ENCODE results near the gene PRKCH. TPM values are rescaled to one million over a fixed set of nuclear protein-coding genes. Genes with fewer than 3 reads are reported as not detected.
"Not testable (repeated sequence)": the region's sequence is repeated elsewhere in the genome, so short reads cannot be mapped to it uniquely, and the experiment has no call there.

The PRKCH gene
- total RNA-seq, 1 donor from 2014 or later = 282 TPM

GRCh38 chr14:61388976-61389576, 67.7 kb downstream of the PRKCH start:
- DNase-seq (ENCODE audit: low read depth, low spot score) = no peak

- no peak for DNase-seq (ENCODE audit: low read depth, low spot score)
Observed at GRCh38 chr14:61391119-61391518, 69.7 kb downstream of the PRKCH start.

DNA sequence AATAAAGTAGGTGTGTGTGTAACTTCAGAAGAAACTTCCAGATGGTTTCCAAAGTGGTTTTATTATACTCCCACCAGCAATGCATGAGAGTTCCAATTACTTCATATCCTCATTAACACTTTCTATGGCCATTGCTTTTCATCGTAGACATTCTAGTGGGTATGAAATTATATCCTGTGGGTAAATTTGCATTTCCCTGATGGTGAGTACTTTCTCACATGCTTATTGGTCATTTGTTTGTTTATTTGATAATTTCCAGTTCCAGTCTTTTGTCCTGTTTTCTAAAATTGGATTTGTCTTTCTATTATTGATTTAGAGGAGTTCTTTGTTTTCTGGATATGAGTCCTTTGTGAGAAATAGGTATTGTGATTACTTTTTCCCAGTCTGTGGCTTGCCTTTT, 70.9 kb downstream of the PRKCH start:
- no peak for DNase-seq (ENCODE audit: low read depth, low spot score)

DNA sequence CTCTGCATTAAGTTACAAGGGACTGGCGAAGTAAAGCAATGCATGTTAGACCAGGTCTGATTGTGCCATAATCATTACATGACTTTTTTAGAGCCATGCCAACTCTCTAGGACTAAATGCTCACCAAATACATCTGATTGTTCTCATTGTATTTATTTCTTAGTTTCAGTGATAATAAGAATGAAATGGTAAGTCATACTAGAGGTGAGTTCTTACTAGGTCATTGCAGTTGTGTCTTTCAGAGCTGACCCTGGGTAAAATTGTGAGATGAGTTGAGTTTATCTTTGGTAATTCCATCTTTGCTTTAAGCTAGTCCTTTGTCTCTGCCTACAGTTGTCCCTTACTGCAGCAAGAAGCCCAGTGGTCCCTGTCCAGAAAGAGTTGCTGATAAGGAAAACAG, 73.2 kb downstream of the PRKCH start:
- no peak for DNase-seq (ENCODE audit: low read depth, low spot score)

- no peak for DNase-seq (ENCODE audit: low read depth, low spot score)
Observed at GRCh38 chr14:61395115-61395725, 73.8 kb downstream of the PRKCH start.

- no peak for DNase-seq (ENCODE audit: low read depth, low spot score)
Observed at GRCh38 chr14:61396279-61396678, 74.9 kb downstream of the PRKCH start.

GRCh38 chr14:61396694-61397093, 75.3 kb downstream of the PRKCH start:
- DNase-seq (ENCODE audit: low read depth, low spot score) = no peak

DNA sequence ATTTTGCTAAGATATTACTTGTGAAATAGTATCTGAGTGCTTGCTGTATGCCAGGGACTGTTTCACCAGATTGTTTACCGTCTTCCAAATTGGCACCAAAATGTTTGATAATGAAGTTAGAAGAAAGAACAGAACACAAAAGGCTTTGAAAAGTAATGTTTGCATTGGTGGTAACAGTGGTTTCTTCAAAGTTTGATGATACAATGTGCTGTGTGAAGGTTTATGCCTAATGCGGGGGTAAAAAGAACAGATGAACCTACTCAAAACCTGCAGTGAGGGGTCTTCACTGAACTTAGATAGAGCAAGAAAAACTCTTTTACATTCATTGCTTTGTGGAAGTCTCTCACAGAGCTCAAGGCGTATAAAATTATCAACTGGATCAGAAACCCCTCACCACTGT, 76.2 kb downstream of the PRKCH start:
- DNase-seq (ENCODE audit: low read depth, low spot score) = no peak

DNA sequence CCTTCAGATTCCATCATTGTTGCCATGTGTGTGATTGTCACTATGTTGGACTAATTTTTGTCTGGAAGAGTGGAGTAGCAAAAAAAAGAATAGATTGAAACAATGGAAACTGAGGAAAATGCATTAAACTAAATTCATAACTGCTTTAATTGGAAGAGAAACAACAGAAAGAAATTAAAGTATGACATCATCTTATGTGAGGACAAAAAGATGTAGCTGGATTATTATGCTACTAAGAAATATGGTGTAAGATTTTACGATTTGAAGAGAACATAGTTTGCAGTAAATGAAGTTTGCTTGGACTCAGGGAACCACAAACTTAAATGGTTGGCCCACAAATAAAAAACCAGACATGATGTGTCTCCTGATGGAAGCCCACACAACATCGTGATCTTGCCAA, 76.8 kb downstream of the PRKCH start:
- no peak for DNase-seq (ENCODE audit: low read depth, low spot score)

- DNase-seq (ENCODE audit: low read depth, low spot score) = no peak
Observed at GRCh38 chr14:61399365-61399764, 78.0 kb downstream of the PRKCH start.

DNA sequence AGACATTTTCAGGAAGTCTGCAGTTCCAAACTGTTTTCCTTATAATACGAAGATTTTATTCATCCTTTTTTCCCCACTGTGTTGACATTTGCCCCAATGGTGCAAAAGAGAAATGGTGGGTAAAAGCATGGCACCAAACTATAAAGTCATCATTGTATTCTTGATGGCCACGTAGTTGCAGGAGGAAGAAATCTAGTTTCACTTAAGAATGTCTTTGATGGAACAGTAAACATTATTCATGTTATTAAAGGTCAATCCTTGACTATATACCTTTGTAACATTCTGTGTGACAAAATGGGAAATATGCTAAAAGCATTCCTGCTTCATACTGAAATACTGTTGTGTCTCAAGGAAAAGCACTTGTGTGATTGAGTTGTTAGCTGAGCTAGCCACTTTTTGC, 80.1 kb downstream of the PRKCH start:
- DNase-seq (ENCODE audit: low read depth, low spot score) = no peak

- DNase-seq (ENCODE audit: low read depth, low spot score) = no peak
Observed at GRCh38 chr14:61403411-61403810, 82.0 kb downstream of the PRKCH start.

DNA sequence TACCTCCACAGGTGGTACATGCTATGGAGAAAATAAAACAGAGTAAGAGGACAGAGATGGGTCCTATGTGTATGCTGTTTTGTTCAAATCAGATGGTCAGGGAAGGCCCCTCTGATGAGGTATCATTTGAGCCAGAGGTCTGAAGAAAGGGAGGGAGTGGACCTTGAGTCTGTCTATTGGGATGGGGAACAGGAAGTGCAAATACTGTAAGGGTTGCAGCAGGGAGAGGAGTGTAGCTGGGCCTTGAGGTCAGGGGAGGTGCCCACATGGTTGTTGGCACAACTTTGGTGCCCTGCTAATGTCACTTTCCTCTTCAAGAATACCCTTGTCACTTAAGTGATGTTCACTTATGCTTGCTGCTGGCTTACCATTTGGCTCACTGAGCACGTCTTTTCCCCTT, 83.3 kb downstream of the PRKCH start:
- no peak for DNase-seq (ENCODE audit: low read depth, low spot score)

DNA sequence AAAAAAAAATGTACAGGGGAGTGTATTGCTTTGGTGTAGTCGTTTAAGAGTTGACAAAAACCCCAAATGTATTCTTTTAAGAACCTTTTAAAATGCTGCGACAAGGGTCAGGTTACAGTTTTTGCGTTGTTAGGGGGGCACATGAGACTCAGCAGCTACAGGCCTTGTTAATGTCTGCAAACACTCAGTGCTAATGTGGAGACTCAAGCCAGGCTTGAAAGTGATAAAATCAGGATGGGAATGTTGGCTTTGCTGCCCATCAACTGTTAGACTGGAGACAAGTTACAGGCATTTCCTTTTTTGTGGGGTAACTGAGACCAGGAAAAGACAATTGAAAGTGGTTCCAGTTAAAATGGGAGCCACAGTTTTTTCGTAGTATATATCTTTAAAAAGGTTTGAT, 84.8 kb downstream of the PRKCH start:
- no peak for DNase-seq (ENCODE audit: low read depth, low spot score)

DNA sequence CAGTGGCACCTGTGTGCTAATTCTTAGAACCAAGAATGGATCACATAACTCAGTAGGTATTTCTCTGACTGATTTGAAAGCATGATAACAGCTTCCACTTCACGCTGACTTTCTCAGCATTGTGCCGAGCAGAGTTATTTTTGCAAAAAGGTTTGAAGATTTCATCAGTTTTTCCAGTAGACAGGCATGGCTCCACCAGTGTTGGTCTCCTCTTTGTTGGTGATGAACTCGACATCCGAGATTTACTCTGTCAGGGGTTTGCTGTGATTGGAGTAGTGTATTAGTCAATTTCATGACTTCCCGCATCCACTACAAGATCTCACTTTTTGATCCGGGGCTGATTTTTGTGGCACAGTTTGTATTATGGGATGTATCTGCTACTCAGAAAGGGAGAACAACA, 85.3 kb downstream of the PRKCH start:
- DNase-seq (ENCODE audit: low read depth, low spot score) = no peak

GRCh38 chr14:61408498-61408897, 87.1 kb downstream of the PRKCH start:
- no peak for DNase-seq (ENCODE audit: low read depth, low spot score)

DNA sequence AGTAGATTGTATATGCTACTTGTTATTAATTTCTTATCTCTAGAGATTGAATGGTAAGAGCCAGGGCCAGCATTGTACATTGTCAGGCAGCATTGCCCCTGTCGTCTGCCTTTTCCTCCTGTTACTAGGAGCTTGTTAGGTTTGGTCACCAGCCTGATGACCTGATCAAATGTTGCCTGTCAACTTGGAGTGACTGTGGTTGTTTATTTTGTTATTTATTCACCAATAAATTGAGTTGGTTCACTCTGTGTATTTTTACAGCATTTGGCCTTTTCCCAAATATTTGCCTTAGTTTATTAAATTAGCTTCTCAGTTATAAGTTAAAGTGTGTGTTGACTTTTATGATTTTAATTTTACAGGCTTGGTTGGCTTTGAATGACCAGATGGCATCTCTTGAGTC, 88.4 kb downstream of the PRKCH start:
- no peak for DNase-seq (ENCODE audit: low read depth, low spot score)

- not testable (repeated sequence) for DNase-seq (ENCODE audit: low read depth, low spot score)
Observed at GRCh38 chr14:61415934-61416333, 94.6 kb downstream of the PRKCH start.

GRCh38 chr14:61416591-61416990, 95.2 kb downstream of the PRKCH start:
- DNase-seq (ENCODE audit: low read depth, low spot score) = no peak

- DNase-seq (ENCODE audit: low read depth, low spot score) = no peak
Observed at GRCh38 chr14:61417141-61417540, 95.8 kb downstream of the PRKCH start.

GRCh38 chr14:61417883-61418455, 96.6 kb downstream of the PRKCH start:
- no peak for DNase-seq (ENCODE audit: low read depth, low spot score)

DNA sequence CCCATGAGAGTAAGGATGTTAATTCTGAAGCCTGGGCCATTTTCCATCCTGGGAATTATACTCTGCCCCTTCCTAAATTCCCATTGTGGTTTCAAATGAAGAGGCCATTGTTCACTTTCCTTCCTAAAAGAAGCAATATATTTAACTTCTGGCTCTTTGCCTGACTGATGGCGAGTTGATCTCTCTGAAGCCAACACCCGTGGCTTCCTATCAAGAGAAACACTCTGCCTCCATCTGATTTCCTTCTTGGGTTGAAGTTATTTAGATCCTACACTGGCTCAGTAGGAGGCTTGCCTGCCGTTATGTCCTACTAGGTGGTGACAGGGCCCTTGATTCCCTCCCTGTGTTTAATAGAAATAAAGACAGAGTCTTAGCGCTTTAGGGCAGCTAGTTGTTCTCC, 97.4 kb downstream of the PRKCH start:
- peak; percentile 58 for DNase-seq (ENCODE audit: low read depth, low spot score)

DNA sequence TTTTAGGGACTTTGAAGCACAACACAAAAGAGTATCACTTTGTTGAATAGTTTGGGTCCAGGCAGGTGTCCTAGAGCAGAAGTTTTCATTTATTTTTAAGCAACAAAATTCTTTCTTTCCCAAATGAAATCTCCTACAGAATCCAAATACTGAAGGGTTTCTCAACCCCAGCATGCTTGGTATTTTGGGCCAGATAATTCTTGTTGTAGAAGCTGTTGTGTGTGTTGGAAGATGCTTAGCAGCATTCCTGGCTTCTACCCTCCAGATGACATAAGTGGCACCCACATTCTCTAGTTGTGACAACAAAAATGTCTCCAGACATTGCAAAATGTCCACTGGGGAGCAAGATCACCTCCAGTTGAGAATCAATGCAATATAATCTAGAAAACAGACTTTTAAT, 97.8 kb downstream of the PRKCH start:
- DNase-seq (ENCODE audit: low read depth, low spot score) = no peak
